CD8-positive, alpha-beta memory T cell (primary cell): ENCODE measurements around the gene MRPL16. TPM values are rescaled to one million over a fixed set of nuclear protein-coding genes. Genes with fewer than 3 reads are reported as not detected.

Experiments
- CTCF ChIA-PET: fragments of 350-600 bp; sonication (Branson Sonifier 250); formaldehyde crosslinking; loops from one replicate; lab custom pipeline; 2021; ENCODE audit warnings: antibody characterized with exemption; lab: Charles Lee
- POLR2A ChIA-PET: fragments of 350-600 bp; sonication (Branson Sonifier 250); formaldehyde crosslinking; loops from one replicate; lab custom pipeline; 2021; ENCODE audit warnings: antibody characterized with exemption; lab: Charles Lee
- DNase-seq, 5 donors: peaks; one replicate each; pipeline versions ENCODE4 v3.0.0 to v3.0.0-alpha.2; 2020 to 2022; ENCODE audit warnings: mixed read lengths in 1 of 5
- H3K27ac ChIP-seq: one replicate; pipeline ENCODE4 v1.7.0; 2013; ENCODE audit warnings: low read depth, mild to moderate bottlenecking, low read length, moderate library complexity
- H3K27me3 ChIP-seq: 2 replicates; pipeline ENCODE4 v1.7.0; 2013; ENCODE audit warnings: low read length, mild to moderate bottlenecking; ENCODE audit not compliant: insufficient read depth, poor library complexity, severe bottlenecking
- H3K36me3 ChIP-seq: 2 replicates; pipeline ENCODE4 v1.7.0; 2013; ENCODE audit warnings: mild to moderate bottlenecking, low read length, moderate library complexity; ENCODE audit not compliant: insufficient read depth
- H3K4me1 ChIP-seq: 2 replicates; pipeline ENCODE4 v1.7.0; 2013; ENCODE audit warnings: mild to moderate bottlenecking, low read length, moderate library complexity; ENCODE audit not compliant: insufficient read depth
- H3K4me3 ChIP-seq: 2 replicates; pipeline ENCODE4 v1.7.0; 2013; ENCODE audit warnings: mild to moderate bottlenecking, low read length
- H3K9me3 ChIP-seq: 2 replicates; pipeline ENCODE4 v1.7.0; 2013; ENCODE audit warnings: mild to moderate bottlenecking, low read length
- H3K27ac Mint-ChIP-seq, 8 donors: one replicate each; pipeline ENCODE4 v1.8.0; 2020 to 2021; ENCODE audit warnings: mixed read lengths in 8 of 8, mild to moderate bottlenecking in 6 of 8, inconsistent platforms in 3 of 8, moderate library complexity in 3 of 8
- H3K27me3 Mint-ChIP-seq, 2 donors: one replicate each; pipeline ENCODE4 v1.8.0; 2020 to 2021; ENCODE audit warnings: mixed read lengths in 2 of 2, mild to moderate bottlenecking in 1 of 2, moderate library complexity in 1 of 2
- H3K36me3 Mint-ChIP-seq, 3 donors: one replicate each; pipeline ENCODE4 v1.8.0; 2020 to 2021; ENCODE audit warnings: mixed read lengths in 3 of 3, inconsistent platforms in 1 of 3, mild to moderate bottlenecking in 1 of 3
- H3K4me1 Mint-ChIP-seq, 3 donors: one replicate each; pipeline ENCODE4 v1.8.0; 2020 to 2021; ENCODE audit warnings: mixed read lengths in 3 of 3, inconsistent platforms in 1 of 3, mild to moderate bottlenecking in 1 of 3
- H3K4me3 Mint-ChIP-seq, 7 donors: one replicate each; pipeline ENCODE4 v1.8.0; 2020 to 2021; ENCODE audit warnings: mixed read lengths in 7 of 7, mild to moderate bottlenecking in 6 of 7, moderate library complexity in 4 of 7, inconsistent platforms in 2 of 7
- H3K9me3 Mint-ChIP-seq, 5 donors: one replicate each; pipeline ENCODE4 v1.8.0; 2020 to 2022; ENCODE audit warnings: mixed read lengths in 5 of 5, mild to moderate bottlenecking in 3 of 5, moderate library complexity in 2 of 5, inconsistent platforms in 1 of 5
- polyA plus RNA-seq: library from polyadenylated mRNA; unstranded; fragments of 300-500 nt; fragmentation: Illumina TruSeq; gene quantifications from one replicate; pipeline ENCODE4 v1.2.3, GENCODE V29; 2021
- total RNA-seq, 2 experiments: library from RNA; stranded (reverse); gene quantifications; one replicate each; pipeline ENCODE4 v1.2.3, GENCODE V29; 2021

The MRPL16 gene
- total and polyA plus RNA-seq, 3 experiments from 2014 or later, result 75.0 to 84.5 (median 83.5) TPM

- H3K36me3 Mint-ChIP-seq, result peaks cover 0 to 2% (median 0%) of the 10 kb centered on the region in 3 donors
- Histone ChIP-seq H3K4me1 (peaks cover 13% of the 10 kb centered on the region), H3K27ac (no peak overlapping the region), H3K27me3 (no peaks in the 10 kb centered on the region), H3K9me3 (no peaks in the 10 kb centered on the region), H3K36me3 (no peaks in the 10 kb centered on the region), H3K4me3 (no peak overlapping the region)
- no peak overlapping the region for H3K27ac Mint-ChIP-seq
- DNase-seq, result no peak
- H3K9me3 Mint-ChIP-seq, result no peaks in the 10 kb centered on the region
- POLR2A ChIA-PET, result no interaction called here
- peak overlapping the region in 1 of 7 donors; percentile 40 for H3K4me3 Mint-ChIP-seq
- CTCF ChIA-PET, result no interaction called here
- peaks cover 16 to 31% (median 31%) of the 10 kb centered on the region in 3 donors for H3K4me1 Mint-ChIP-seq
- peaks cover 0 to 3% of the 10 kb centered on the region in 2 donors for H3K27me3 Mint-ChIP-seq
These were observed 49.8 kb downstream of the MRPL16 start for GRCh38 chr11:59760771-59761170.

- Mint-ChIP-seq H3K9me3 (no peaks in the 10 kb centered on the region), H3K36me3 (peaks cover 0 to 2% (median 0%) of the 10 kb centered on the region in 3 donors), H3K4me1 (peaks cover 15 to 28% (median 27%) of the 10 kb centered on the region in 3 donors), H3K27me3 (peaks cover 0 to 3% of the 10 kb centered on the region in 2 donors), H3K4me3 (peak overlapping the region in 1 of 7 donors; percentile 16), H3K27ac (no peak overlapping the region)
- Histone ChIP-seq H3K27me3 (no peaks in the 10 kb centered on the region), H3K4me3 (no peak overlapping the region), H3K27ac (no peak overlapping the region), H3K9me3 (no peaks in the 10 kb centered on the region), H3K36me3 (no peaks in the 10 kb centered on the region), H3K4me1 (peaks cover 15% of the 10 kb centered on the region)
- CTCF ChIA-PET, result no interaction called here
- POLR2A ChIA-PET, result no interaction called here
- DNase-seq, result no peak
These were observed 50.7 kb downstream of the MRPL16 start for GRCh38 chr11:59759900-59760299.

- Mint-ChIP-seq H3K36me3 (peaks cover 0 to 8% (median 2%) of the 10 kb centered on the region in 3 donors), H3K4me3 (peak overlapping the region in 2 of 7 donors; percentile 11 to 94), H3K4me1 (peaks cover 21 to 35% (median 31%) of the 10 kb centered on the region in 3 donors), H3K27me3 (peaks cover 0 to 3% of the 10 kb centered on the region in 2 donors), H3K27ac (no peak overlapping the region), H3K9me3 (no peaks in the 10 kb centered on the region)
- no peaks in the 10 kb centered on the region for H3K36me3 ChIP-seq
- H3K4me1 ChIP-seq, result peaks cover 18% of the 10 kb centered on the region
- H3K27ac ChIP-seq, result no peak overlapping the region
- H3K9me3 ChIP-seq, result no peaks in the 10 kb centered on the region
- ChIA-PET CTCF (no interaction called here), POLR2A (no interaction called here)
- no peaks in the 10 kb centered on the region for H3K27me3 ChIP-seq
- no peak overlapping the region for H3K4me3 ChIP-seq
- DNase-seq, result no peak
These were observed 52.1 kb downstream of the MRPL16 start for GRCh38 chr11:59758401-59759037.

- no peak for DNase-seq
- peaks cover 21 to 35% (median 31%) of the 10 kb centered on the region in 3 donors for H3K4me1 Mint-ChIP-seq
These were observed 53.7 kb downstream of the MRPL16 start for GRCh38 chr11:59756845-59757244.

GRCh38 chr11:59756558-59756840, 54.1 kb downstream of the MRPL16 start:
- Mint-ChIP-seq H3K4me1 (peaks cover 21 to 35% (median 31%) of the 10 kb centered on the region in 3 donors), H3K27me3 (peaks cover 0 to 3% of the 10 kb centered on the region in 2 donors), H3K4me3 (peak overlapping the region; percentile 9 to 94 (median 88)), H3K36me3 (peaks cover 0 to 8% (median 0%) of the 10 kb centered on the region in 3 donors), H3K27ac (peak overlapping the region in 4 of 8 donors; percentile 65 to 89 (median 80)), H3K9me3 (no peaks in the 10 kb centered on the region)
- ChIA-PET POLR2A (interaction anchor here (0.6 to 2.1 kb wide), 3 partner anchors 53 to 141 kb away, joined by 4 to 14 read pairs (median 6); partner anchors contain the start of genes MRPL16, OSBP and PATL1), CTCF (interaction anchor here (4.1 to 5.2 kb wide), 3 partner anchors 10 to 53 kb away, joined by 41 to 113 read pairs (median 48); partner anchors contain the start of gene MRPL16)
- H3K4me1 ChIP-seq, result peaks cover 18% of the 10 kb centered on the region
- no peak overlapping the region for H3K27ac ChIP-seq
- H3K9me3 ChIP-seq, result no peaks in the 10 kb centered on the region
- H3K27me3 ChIP-seq, result no peaks in the 10 kb centered on the region
- no peak for DNase-seq
- H3K36me3 ChIP-seq, result no peaks in the 10 kb centered on the region
- no peak overlapping the region for H3K4me3 ChIP-seq

More at GRCh38 chr11:59756845-59757244, 53.7 kb downstream of the MRPL16 start:
- no peaks in the 10 kb centered on the region for H3K9me3 Mint-ChIP-seq
- H3K27me3 Mint-ChIP-seq, result peaks cover 0 to 3% of the 10 kb centered on the region in 2 donors
- ChIA-PET POLR2A (interaction anchor here (2.1 kb wide), 2 partner anchors 53 to 88 kb away, joined by 6 to 14 read pairs; partner anchors contain the start of genes MRPL16 and PATL1), CTCF (interaction anchor here (4.1 to 5.2 kb wide), 2 partner anchors 10 to 46 kb away, joined by 41 to 113 read pairs; no protein-coding TSS in a partner anchor)
- Histone ChIP-seq H3K9me3 (no peaks in the 10 kb centered on the region), H3K4me1 (peaks cover 18% of the 10 kb centered on the region), H3K27me3 (no peaks in the 10 kb centered on the region), H3K4me3 (no peak overlapping the region), H3K27ac (no peak overlapping the region), H3K36me3 (no peaks in the 10 kb centered on the region)
- peaks cover 0 to 8% (median 0%) of the 10 kb centered on the region in 3 donors for H3K36me3 Mint-ChIP-seq
- peak overlapping the region; percentile 9 to 94 (median 86) for H3K4me3 Mint-ChIP-seq
- H3K27ac Mint-ChIP-seq, result peak overlapping the region in 4 of 8 donors; percentile 21 to 89 (median 58)

Other genes starting within 250 kb of the MRPL16 start
- gene OSBP, start 195.0 kb downstream of the MRPL16 start, total RNA-seq, result 10 to 100 TPM; 37.8 to 38.4 TPM
- gene OSBP, start 195.0 kb downstream of the MRPL16 start, polyA plus RNA-seq, result 32.3 TPM
- 10 to 100 TPM; 61.3 to 65.8 TPM for gene PATL1, start 141.7 kb downstream of the MRPL16 start, total RNA-seq
- 7.5 TPM for gene PATL1, start 141.7 kb downstream of the MRPL16 start, polyA plus RNA-seq
- not detected for gene OR10V1, start 96.9 kb downstream of the MRPL16 start, total RNA-seq
- gene OR10V1, start 96.9 kb downstream of the MRPL16 start, polyA plus RNA-seq, result not detected
- 1 to 10 TPM; 5.5 to 6.7 TPM for gene STX3, start 55.4 kb downstream of the MRPL16 start, total RNA-seq
- gene STX3, start 55.4 kb downstream of the MRPL16 start, polyA plus RNA-seq, result 6.8 TPM
- gene CBLIF, start 34.7 kb upstream of the MRPL16 start, total RNA-seq, result not detected
- not detected for gene CBLIF, start 34.7 kb upstream of the MRPL16 start, polyA plus RNA-seq
- not detected for gene TCN1, start 55.7 kb upstream of the MRPL16 start, total RNA-seq
- gene TCN1, start 55.7 kb upstream of the MRPL16 start, polyA plus RNA-seq, result not detected
- not detected for gene OOSP3, start 68.0 kb upstream of the MRPL16 start, total RNA-seq
- not detected for gene OOSP3, start 68.0 kb upstream of the MRPL16 start, polyA plus RNA-seq
- gene OOSP1, start 127.7 kb upstream of the MRPL16 start, total RNA-seq, result under 1 TPM in 1 of 2 experiments, not detected in 1; 0.28 TPM
- not detected for gene OOSP1, start 127.7 kb upstream of the MRPL16 start, polyA plus RNA-seq
- not detected for gene OOSP4A, start 153.3 kb upstream of the MRPL16 start, total RNA-seq
- not detected for gene OOSP4A, start 153.3 kb upstream of the MRPL16 start, polyA plus RNA-seq
- not detected for gene OOSP4B, start 206.4 kb upstream of the MRPL16 start, total RNA-seq
- gene OOSP4B, start 206.4 kb upstream of the MRPL16 start, polyA plus RNA-seq, result not detected
- gene OOSP2, start 229.6 kb upstream of the MRPL16 start, total RNA-seq, result not detected
- gene OOSP2, start 229.6 kb upstream of the MRPL16 start, polyA plus RNA-seq, result not detected
- gene MS4A3, start 245.9 kb upstream of the MRPL16 start, total RNA-seq, result not detected
- 0.60 TPM for gene MS4A3, start 245.9 kb upstream of the MRPL16 start, polyA plus RNA-seq